Measurements from ENCODE around the gene RHCE.
"Not testable (repeated sequence)": the region's sequence is repeated elsewhere in the genome, so short reads cannot be mapped to it uniquely, and the experiment has no call there.

- TF ChIP-seq CTCF (conservative IDR thresholded peaks at IDR 0.05 in 1 of 2, IDR thresholded peaks at IDR 0.05 in 1 of 2; ENCODE audit: low read depth in 1 of 2, low read length in 2 of 2); EZH2 (IDR thresholded peaks at IDR 0.05; ENCODE audit: low read length, missing control alignments): not testable (repeated sequence)
Measured at GRCh38 chr1:25405731-25406305, 14.8 kb downstream of the RHCE start.
